NCI-H146 treated with DMSO at 0.1 percent for 48 hours (cell line): ENCODE data around the gene TEX14.
A peak's percentile ranks its signal among the peaks of the same experiment; 100 is the strongest.
"Not testable (repeated sequence)": the region's sequence is repeated elsewhere in the genome, so short reads cannot be mapped to it uniquely, and the experiment has no call there.

Experiments used
- DNase-seq: peaks from one replicate; lab custom pipeline; 2025; ENCODE audit not compliant: unreplicated experiment; lab: John Stamatoyannopoulos, UW

Gene TEX14

DNA sequence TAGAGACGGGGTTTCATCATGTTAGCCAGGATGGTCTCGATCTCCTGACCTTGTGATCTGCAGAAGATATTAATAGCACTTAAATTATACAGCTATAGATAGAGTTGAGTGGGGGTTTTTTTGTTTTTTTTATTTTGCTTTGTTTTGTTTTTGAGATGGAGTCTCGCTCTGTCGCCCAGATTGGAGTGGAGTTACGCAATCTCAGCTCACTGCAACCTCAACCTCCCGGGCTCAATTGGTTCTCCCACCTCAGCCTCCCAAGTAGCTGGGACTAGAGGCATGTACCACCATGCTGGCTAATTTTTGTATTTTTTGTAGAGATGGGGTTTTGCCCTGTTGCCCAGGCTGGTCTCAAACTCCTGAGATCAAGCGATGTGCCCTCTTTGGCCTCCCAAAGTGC is 1.8 kb downstream of the TEX14 start:
- not testable (repeated sequence) for DNase-seq

DNA sequence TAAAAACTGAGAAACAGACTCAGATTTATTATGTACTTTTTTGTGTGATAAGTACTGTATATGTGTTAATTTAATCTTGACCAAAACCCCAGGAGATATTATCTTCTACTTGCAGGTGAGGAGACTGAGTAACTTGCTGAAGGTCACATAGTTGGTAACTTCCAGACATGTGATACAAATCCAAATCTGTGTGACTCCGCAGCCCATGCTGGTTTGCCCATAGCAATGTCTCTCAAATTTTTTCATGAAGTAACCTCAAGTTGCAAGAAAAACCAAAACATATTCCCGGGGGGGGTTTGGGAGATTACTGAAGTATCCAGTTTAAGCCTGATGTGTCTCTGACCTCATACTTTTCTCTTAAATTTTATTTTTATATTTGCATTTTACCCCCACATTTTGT is 3.3 kb downstream of the TEX14 start:
- DNase-seq = no peak

DNA sequence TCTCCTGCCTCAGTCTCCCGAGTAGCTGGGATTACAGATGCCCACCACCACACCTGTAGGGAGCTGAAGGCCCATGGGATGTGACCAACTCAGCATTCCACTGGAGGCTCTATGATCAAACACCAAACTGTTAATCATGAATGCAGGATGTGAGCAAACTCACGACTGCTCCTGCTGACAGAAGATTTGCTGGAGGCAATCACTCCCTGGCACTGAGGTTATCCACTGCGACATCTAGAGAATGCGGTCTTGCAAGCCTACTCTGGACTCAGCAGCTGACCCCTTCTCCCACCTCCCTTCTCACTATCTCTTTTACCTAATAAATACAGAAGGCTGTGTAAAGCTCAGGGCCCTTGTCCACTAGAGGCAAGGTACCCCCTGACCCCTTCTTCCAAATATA is 4.9 kb downstream of the TEX14 start:
- no peak for DNase-seq

DNA sequence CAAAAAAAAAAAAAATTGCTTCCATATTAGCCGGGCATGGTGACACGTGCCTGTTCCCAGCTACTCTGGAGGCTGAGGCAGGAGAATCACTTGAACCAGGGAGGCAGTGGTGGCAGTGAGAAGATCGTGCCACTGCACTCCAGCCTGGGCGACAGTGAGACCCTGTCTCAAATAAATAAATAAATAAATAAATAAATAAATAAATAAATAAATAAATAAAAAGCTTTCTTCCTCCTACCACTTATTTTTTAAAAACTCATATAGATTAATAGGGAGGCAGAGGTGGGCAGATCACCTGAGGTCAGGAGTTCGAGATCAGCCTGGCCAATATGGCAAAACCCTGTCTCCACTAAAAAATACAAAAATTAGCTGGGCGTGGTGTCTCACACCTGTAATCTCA is 7.4 kb downstream of the TEX14 start:
- DNase-seq = not testable (repeated sequence)

DNA sequence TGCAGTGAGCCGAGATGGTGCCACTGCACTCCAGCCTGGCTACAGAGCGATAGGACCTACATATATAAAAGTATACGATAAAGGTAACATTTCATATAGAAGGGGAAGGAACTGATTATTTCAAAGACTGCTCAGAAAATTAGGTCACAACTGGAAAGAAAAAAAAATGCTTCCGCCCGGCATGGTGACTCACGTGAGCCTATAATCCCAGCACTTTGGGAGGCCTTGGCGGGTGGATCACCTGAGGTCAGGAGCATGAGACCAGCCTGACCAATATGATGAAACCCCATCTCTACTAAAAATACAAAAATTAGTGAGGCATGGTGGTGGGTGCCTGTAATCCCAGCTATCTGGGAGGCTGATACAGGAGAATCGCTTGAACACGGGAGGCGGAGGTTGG is 7.8 kb downstream of the TEX14 start:
- no peak for DNase-seq

DNA sequence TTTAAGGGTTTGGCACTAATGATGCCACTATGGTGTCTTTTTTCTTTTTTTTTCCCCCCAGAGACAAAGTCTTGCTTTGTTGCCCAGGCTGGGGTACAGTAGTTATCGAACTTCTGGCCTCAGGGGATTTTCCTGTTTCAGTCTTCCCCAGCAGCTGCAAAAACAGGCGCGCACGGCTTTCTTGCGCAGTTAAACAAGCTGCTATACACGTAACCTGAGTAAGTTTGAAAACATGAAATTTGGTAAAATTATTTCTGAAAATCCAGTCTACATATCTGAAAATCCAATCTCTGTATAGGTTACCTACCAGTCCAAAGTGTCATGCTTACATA is 11.8 kb downstream of the TEX14 start:
- peak; percentile 4 for DNase-seq

DNA sequence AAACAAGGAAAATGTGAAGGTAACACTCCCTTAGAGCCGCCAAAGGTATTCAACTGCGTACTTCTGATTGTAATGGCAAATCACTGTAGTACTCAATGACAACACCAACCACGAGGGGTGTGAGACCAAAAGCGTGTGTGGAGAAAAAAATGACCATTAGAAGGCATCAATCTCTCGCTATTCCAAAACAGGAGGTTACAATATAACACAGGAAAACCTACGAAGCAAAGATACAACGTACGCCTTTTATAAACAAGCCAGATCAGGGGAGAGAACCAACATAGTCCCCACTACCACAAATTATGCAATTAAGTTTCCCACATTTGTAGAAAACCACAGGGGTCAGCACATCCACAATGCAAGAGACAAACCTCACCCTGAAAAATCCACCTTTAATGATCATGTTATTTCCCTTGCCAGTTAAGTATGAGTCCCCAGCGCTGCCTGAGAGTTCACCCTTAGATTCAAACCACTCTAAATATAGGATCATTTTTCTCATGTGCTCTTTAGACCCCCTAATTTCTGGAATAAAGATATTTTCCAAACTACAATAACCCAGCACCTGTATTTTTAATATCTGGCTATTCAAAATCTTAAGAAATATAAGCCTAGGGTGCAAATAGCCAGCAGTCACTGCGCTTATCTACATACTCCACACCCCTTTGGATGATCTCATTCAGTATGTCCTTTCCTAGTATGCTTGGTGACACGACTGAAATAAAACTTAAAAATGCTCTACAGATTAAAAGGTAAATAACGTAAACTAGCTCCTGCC is 12.4 kb downstream of the TEX14 start:
- DNase-seq = peak; percentile 34

DNA sequence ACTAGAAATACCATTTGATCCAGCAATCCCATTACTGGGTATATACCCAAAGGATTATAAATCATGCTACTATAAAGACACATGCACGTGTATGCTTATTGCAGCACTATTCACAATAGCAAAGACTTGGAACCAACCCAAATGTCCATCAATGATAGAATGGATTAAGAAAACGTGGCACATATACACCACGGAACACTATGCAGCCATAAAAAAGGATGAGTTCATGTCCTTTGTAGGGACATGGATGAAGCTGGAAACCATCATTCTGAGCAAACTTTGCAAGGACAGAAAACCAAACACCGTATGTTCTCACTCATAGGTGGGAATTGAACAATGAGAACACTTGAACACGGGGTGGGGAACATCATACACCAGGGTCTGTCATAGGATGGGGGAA is 13.6 kb downstream of the TEX14 start:
- not testable (repeated sequence) for DNase-seq

DNA sequence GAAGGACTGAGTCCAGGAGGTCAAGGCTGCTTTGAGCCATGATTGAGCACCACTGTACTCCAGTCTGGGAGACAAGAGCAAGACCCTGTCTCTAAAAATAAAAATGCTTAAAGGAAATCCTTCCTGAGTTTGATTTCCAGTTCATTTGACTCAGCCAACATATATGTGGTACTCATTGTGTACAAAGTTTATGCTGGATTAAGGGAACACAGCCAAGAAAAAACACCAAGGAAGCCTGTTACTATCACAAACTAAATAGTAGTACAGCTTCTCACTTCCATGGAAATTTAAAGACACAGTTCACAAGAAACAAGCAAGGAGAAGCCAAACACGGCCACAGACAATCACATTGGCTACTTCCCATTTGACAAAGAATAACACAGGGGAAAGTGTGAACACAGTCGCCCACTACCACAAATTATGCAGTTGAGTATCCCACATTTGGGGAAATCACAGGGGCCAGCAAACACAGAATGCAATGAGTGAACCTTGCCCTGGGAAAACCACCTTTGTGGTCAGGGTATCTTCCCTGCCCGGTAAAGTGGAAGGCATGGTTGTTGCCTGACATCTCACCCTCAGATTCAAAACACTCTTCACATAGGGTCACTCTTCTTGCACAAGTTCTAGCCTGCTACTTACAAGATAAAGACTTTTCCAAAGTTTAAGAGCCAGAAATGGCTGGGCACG is 14.5 kb downstream of the TEX14 start:
- no peak for DNase-seq

DNA sequence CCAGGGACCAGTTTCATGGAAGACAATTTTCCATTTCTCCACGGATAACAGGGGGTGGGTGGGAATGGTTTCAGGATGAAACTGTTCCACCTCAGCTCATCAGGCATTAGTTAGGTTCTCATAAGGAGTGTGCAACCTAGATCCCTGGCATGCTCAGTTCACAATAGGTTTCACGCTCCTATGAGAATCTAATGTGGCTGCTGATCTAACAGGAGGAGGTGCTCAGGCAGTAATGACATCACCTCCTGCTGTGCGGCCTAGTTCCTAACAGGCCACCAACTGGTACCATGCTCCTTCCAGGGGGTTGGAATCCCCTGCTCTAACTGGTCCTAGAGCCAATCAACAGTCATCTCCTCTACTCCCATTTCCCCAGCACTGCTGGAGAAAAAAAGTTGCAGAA is 19.9 kb downstream of the TEX14 start:
- DNase-seq = no peak

DNA sequence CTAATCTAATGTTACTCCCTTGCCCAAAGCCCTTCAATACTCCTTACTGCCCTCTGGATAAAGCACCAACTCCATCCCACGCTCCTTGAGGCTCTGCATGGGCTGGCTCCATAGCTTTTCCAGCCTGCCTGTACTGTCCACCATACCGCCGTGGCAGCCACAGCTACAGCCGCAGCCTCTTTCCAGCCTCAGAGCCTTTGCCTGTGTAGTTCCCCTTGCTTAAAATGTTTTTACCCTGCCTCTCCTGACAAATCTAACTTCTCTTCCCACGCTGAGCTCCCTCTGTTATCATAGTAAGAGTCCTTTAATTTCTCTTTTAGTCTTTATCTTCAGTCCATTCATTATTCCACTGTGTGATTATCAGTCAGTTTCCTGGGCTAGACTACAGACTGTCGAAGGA is 22.0 kb downstream of the TEX14 start:
- no peak for DNase-seq

DNA sequence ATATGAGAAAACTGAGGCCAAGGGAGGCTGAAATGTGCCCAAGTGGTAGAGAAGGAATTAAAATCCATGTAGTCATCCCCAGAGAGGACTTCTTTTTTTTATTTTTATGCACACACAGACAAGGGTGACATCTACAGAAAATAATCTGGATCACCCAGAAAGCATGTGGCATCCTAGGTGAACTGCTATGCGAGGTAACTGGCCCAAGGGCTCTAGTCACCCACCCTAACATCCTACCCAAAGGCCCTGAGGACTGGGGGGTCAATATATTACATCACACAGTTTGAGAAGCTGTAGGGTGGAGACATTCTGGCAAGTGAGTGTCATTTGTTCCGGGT is 23.3 kb downstream of the TEX14 start:
- no peak for DNase-seq

DNA sequence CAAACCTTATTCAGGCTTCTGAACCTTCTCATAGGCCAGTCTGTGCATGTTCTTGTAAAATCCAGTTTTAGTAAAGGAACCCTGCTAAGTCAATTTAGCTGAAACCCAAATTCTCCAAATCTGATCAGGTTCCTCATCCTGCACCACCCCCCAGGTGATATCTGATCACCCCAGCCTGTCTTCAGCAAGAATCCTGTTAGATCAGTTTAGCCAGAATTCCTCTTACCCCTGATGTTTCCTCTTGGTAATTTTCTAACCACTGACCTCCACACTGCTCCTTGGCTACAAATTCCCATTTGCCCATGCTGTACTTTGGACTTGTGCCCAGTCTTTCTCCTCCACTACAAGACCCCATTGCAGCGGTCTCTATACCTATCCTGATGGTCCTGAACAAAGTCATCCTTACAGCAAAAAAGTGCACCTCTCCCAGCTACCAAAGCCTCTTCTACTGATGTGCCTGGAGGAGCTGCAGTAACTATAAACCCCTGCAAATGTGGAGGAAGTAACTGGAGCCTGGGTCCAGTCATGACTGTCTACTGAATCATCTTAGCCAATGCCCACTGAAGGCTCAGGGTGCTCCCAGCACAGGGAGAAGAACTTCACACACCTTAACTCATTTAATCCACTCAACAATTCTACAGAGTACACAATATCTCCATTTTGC is 23.8 kb downstream of the TEX14 start:
- DNase-seq = no peak

DNA sequence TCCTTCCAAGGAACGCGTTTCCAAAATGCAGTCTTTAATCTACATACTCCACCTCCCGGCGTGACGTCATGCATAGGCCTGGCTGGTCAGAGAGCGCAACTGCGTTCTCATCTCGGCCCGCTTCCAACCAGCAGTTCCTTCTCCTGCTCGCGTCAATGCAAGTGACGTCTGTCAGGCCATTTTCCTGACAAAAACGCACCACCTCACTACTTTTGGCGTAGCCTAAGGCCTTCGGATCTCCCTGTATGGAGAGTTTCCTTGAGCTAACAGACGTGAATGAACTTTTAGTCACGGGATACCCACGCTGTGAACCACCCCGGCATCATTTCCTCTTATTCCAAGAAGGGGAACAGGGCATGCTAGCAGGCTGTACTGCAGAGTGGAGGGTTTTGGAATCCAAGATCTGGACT is 25.0 kb downstream of the TEX14 start:
- DNase-seq = no peak

DNA sequence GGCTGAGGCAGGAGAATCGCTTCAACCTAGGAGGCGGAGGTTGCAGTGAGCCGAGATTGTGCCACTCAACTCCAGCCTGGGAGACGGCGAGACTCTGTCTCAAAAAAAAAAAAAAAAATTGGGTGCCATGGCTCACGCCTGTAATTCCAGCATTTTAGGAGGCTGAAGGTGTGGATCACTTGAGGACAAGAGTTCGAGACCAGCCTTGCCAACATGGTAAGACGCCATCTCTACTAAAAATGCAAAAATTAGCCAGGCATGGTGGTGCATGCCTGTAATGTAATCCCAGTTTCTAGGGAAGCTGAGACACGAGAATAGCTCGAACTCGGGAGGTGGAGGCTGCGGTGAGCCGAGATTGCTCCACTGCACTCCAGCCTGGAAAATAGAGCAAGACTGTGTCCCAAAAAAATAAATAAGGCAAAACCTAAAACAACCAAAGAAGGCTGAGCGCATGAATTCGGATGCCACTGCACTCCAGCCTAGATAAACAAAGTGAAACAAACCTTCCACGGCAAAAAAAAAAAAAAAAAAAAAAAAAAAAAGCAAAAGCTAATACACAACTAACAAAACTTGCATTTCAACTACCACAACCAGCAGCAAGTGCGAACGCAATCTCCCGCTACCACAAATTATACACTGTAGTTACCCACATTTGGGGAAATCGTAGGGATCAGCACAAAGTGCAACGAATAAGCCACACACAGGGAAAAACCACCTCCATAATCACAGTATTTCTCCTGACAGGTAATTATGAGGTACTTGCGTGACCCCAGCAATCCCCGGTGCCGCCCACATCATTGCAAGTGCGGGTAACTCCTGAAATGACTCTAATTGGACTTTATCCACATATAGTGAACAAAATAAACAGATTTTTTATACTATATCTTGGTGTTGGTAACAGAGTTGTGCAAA is 25.6 kb downstream of the TEX14 start:
- DNase-seq = no peak

DNA sequence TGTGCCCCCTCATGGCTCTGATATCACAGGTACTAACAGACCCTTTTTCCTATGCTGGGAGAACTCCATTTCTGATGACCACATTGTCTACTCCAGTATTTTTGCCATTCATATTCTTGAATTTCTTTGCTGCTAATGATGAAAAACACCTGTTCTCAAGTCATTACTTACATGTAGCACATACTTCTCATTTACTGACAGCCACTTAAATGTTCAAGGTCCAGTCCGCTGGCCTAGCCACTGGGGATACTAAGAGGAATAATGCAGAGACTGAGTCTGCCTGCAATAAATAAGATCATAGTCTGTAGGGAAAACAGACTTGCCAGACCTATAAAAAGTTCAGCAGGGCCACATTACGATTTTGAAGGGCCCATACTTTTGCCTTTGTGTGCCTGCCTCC is 27.5 kb downstream of the TEX14 start:
- no peak for DNase-seq

DNA sequence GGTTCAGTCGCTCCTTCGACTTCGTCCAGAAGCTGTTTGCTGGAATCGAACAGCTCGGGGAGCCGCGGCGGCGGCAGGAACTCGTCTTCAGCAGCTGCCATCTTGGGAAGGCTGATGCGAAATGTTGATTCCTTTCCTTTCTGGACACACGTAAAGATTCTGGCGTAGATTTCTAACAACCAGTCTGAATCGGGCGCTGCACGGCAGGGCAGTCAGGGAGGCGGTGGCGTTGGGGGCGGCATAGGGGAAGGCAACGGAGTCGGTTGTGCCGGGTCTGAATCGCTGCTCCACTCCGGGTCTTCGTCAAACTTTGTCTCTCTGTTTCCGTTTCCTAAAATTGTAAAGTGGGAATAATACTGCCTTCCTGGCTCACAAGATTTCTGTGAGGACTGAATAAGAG is 30.3 kb downstream of the TEX14 start:
- no peak for DNase-seq

DNA sequence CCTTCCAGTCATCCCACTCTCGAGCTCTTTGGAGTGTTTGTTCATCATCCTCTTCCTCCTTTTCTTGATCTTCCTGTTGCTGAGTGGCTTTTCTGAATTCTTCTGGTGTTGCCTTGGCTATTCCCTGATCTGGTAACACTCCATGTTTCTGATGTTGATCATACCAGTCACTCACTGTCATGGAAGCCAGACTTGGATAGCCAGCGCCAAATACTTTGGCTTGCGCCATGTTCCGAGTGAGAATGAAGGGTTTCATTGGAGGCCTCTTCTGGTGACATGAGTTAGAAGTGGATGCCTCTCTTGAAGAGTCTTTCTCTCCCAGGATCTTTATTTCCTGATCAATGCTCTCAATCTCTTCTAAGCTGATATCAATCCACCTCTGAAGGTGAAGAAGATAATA is 31.2 kb downstream of the TEX14 start:
- no peak for DNase-seq

DNA sequence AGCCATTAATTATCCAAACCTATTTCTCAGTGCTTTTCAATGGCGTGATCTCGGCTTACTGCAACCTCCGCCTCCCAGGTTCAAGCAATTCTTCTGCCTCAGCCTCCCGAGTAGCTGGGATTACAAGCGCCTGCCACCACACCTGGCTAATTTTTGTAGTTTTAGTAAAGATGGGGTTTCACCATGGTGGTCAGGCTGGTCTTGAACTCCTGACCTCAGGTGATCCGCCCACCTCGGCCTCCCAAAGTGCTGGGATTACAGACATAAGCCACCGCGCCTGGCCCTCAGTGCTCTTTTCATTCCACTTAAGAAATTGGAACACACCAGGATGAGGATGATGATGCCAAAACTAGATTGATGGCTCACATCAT is 32.1 kb downstream of the TEX14 start:
- DNase-seq = not testable (repeated sequence)

DNA sequence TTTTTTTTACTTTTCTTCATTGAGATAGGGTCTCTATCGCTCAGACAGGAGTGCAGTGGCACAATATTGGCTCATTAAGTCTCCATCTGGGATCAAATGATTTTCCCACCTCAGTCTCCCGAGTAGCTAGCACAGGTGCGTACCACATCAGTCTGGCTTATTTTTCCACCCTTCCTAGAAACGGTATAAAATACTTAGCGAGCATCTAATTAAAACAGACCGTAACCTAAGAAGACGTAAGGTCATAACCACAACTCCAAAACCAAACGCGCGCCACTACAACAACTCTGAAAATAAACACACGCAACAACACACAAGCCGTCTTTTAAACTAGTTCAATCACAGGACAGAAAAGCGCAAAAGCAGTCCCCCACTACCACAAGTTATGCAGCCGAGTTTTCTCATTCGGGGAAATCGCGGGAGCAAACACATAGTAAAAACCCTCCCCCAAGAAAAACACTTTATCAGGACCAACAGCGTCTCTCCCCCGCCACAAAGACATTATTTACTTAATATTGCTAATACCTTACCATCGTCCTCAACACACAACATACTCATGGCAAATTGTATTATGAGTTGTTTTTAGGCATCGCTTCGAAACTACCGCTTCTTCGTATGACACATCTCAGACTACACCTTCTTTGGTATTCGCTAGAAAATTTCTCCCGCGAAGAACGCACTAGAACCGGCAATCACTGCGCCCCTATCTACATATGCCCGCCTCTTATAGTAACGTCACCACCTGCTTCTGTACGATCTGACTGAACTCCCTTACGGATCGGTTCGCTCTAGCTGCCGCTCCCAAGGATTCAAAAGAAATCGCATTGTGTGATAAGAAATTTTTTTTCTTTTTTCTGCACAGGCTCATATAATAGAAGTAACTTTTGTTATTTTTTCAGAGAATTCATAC is 32.8 kb downstream of the TEX14 start:
- peak; percentile 89 for DNase-seq
